AG09319 (cell line): ENCODE results near the gene PDCL2.
"Not testable (repeated sequence)": the region's sequence is repeated elsewhere in the genome, so short reads cannot be mapped to it uniquely, and the experiment has no call there.

ENCODE experiments used
- DNase-seq: peaks from one replicate; pipeline ENCODE4 v3.0.0-alpha.2; 2010; ENCODE audit warnings: low read depth; ENCODE audit errors: extremely low read depth
- TF ChIP-seq, protein P1 (sequence below): IDR thresholded peaks from 2 replicates; pipeline ENCODE4 v1.5.1; 2011; ENCODE audit warnings: low read depth, mild to moderate bottlenecking, inconsistent platforms, low read length, moderate library complexity

PDCL2 gene

GRCh38 chr4:55625835-55626234, 33.8 kb upstream of the PDCL2 start:
- no peak for DNase-seq
- TF ChIP-seq, protein P1, sequence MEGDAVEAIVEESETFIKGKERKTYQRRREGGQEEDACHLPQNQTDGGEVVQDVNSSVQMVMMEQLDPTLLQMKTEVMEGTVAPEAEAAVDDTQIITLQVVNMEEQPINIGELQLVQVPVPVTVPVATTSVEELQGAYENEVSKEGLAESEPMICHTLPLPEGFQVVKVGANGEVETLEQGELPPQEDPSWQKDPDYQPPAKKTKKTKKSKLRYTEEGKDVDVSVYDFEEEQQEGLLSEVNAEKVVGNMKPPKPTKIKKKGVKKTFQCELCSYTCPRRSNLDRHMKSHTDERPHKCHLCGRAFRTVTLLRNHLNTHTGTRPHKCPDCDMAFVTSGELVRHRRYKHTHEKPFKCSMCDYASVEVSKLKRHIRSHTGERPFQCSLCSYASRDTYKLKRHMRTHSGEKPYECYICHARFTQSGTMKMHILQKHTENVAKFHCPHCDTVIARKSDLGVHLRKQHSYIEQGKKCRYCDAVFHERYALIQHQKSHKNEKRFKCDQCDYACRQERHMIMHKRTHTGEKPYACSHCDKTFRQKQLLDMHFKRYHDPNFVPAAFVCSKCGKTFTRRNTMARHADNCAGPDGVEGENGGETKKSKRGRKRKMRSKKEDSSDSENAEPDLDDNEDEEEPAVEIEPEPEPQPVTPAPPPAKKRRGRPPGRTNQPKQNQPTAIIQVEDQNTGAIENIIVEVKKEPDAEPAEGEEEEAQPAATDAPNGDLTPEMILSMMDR: no peak

DNA sequence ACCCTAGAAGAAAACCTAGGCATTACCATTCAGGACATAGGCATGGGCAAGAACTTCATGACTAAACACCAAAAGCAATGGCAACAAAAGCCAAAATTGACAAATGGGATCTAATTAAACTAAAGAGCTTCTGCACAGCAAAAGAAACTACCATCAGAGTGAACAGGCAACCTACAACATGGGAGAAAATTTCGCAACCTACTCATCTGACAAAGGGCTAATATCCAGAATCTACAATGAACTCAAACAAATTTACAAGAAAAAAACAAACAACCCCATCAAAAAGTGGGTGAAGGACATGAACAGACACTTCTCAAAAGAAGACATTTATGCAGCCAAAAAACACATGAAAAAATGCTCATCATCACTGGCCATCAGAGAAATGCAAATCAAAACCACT, 32.0 kb upstream of the PDCL2 start:
- not testable (repeated sequence) for DNase-seq

DNA sequence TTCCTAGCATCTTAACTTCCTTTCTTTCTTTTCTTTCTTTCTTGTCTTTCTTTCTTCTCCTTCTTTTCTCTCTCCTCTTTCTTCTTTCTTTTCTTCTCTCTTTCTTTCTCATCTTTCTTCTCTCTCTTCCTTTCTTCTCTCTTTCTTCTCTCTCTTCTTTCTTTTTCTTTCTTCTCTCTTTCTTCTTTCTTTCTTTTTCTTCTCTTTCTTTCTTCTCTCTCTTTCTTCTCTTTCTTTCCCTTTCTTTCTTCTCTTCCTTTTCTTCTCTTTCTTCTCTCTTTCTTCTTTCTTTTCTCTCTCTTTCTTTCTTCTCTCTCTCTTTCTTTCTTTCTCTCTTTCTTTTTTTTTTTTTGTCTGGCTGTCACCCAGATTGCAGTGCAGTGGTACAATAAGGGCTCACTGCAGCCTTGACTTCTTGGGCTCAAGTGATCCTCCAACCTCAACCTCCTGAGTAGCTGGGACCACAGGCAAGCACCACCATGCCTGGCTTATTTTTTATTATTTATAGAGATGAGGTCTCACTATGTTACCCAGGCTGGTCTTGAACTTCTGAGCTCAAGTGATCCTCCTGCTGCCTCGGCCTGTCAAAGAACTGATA, 26.6 kb upstream of the PDCL2 start:
- no peak for DNase-seq
- TF ChIP-seq, protein P1: no peak

GRCh38 chr4:55617587-55618197, 25.6 kb upstream of the PDCL2 start:
- DNase-seq: no peak
- TF ChIP-seq, protein P1: no peak

- no peak for DNase-seq
- TF ChIP-seq, protein P1: no peak
Observed at GRCh38 chr4:55615008-55615407, 23.0 kb upstream of the PDCL2 start.

- DNase-seq: no peak
Observed at GRCh38 chr4:55613621-55614020, 21.6 kb upstream of the PDCL2 start.

GRCh38 chr4:55612341-55612740, 20.3 kb upstream of the PDCL2 start:
- no peak for DNase-seq
- TF ChIP-seq, protein P1: no peak

More at GRCh38 chr4:55613621-55614020, 21.6 kb upstream of the PDCL2 start:
- TF ChIP-seq, protein P1: no peak
